B cell (primary cell): ENCODE results near the gene BLTP1. TPM values are rescaled to one million over a fixed set of nuclear protein-coding genes. Genes with fewer than 3 reads are reported as not detected.

Experiments used
- ATAC-seq: fragments of 200-7000 bp; cut with Tn5 transposase; one replicate; pipeline ENCODE4 v1.10.0; 2021; ENCODE audit warnings: low read depth, mild to moderate bottlenecking, moderate number of reproducible peaks, moderate library complexity
- CTCF ChIA-PET: fragments of 350-600 bp; sonication (Branson Sonifier 250); formaldehyde crosslinking; loops from one replicate; lab custom pipeline; 2021; ENCODE audit warnings: antibody characterized with exemption, inconsistent platforms; lab: Charles Lee
- POLR2A ChIA-PET: fragments of 350-600 bp; sonication (Branson Sonifier 250); formaldehyde crosslinking; loops from one replicate; lab custom pipeline; 2021; ENCODE audit warnings: antibody characterized with exemption; lab: Charles Lee
- DNase-seq: peaks from one replicate; pipeline ENCODE4 v3.0.0; 2013
- H2AFZ ChIP-seq: 2 replicates; pipeline ENCODE4 v1.6.1; 2012; ENCODE audit warnings: mild to moderate bottlenecking, low read depth, low read length; ENCODE audit not compliant: insufficient read depth, poor library complexity, severe bottlenecking
- H3K27ac ChIP-seq, 2 donors: 1 replicate in 1 of 2; 2 replicates in 1 of 2; pipeline ENCODE4 v1.5.1; 2012 to 2013; ENCODE audit warnings: low read length in 2 of 2, mild to moderate bottlenecking in 2 of 2, moderate library complexity in 1 of 2
- H3K27me3 ChIP-seq, 4 experiments: fragments of 200-600 bp in 1 of 4; sonication (generic) in 1 of 4; replicated peaks in 1 of 4; 1 replicate in 2 of 4; 2 replicates in 2 of 4; pipeline versions ENCODE4 v1.6.1 to v1.7.0; 2013 to 2016; ENCODE audit warnings: low read length in 3 of 4, mild to moderate bottlenecking in 2 of 4, mixed read lengths in 1 of 4, moderate library complexity in 1 of 4; ENCODE audit not compliant: insufficient read depth in 4 of 4, control insufficient read depth in 3 of 4; ENCODE audit errors: control extremely low read depth in 1 of 4
- H3K36me3 ChIP-seq, 2 experiments: replicated peaks in 1 of 2; 1 replicate in 1 of 2; 2 replicates in 1 of 2; pipeline versions ENCODE4 v1.6.1 to v1.7.1; 2013; ENCODE audit warnings: low read length in 1 of 2; ENCODE audit not compliant: insufficient read depth in 2 of 2, control insufficient read depth in 1 of 2; ENCODE audit errors: control extremely low read depth in 1 of 2, extremely low read depth in 1 of 2
- H3K4me1 ChIP-seq, 2 donors: fragments of 200-600 bp in 1 of 2; sonication (generic) in 1 of 2; 1 replicate in 1 of 2; 2 replicates in 1 of 2; pipeline versions ENCODE4 v1.5.1 to v1.6.1; 2013 to 2017; ENCODE audit warnings: low read length in 2 of 2; ENCODE audit not compliant: control insufficient read depth in 2 of 2, insufficient read depth in 2 of 2
- H3K4me2 ChIP-seq: replicated peaks from 2 replicates; pipeline ENCODE3; 2012; ENCODE audit warnings: mild to moderate bottlenecking, low read depth, low read length; ENCODE audit not compliant: poor library complexity, severe bottlenecking
- H3K4me3 ChIP-seq, 5 experiments: fragments of 200-600 bp in 1 of 5; sonication (generic) in 1 of 5; 1 replicate in 3 of 5; 2 replicates in 2 of 5; pipeline versions ENCODE4 v1.5.1 to v1.7.0; 2011 to 2016; ENCODE audit warnings: low read length in 4 of 5, mild to moderate bottlenecking in 4 of 5, low read depth in 2 of 5, control low read depth in 1 of 5, moderate library complexity in 1 of 5; ENCODE audit not compliant: insufficient read depth in 1 of 5; ENCODE audit errors: control extremely low read depth in 1 of 5, extremely low read depth in 1 of 5
- H3K79me2 ChIP-seq: fragments of 200-600 bp; sonication (generic); one replicate; pipeline ENCODE4 v1.6.0; 2016; ENCODE audit warnings: low read length; ENCODE audit not compliant: control insufficient read depth, insufficient read depth
- H3K9ac ChIP-seq: fragments of 200-600 bp; sonication (generic); 2 replicates; pipeline ENCODE4 v1.6.1; 2017; ENCODE audit warnings: mild to moderate bottlenecking, low read length, moderate library complexity
- H3K9me3 ChIP-seq, 3 donors: one replicate each; pipeline versions ENCODE4 v1.6.1 to v1.7.1; 2013; ENCODE audit warnings: low read length in 2 of 3; ENCODE audit not compliant: control insufficient read depth in 2 of 3, insufficient read depth in 1 of 3; ENCODE audit errors: control extremely low read depth in 1 of 3
- H4K20me1 ChIP-seq: 2 replicates; pipeline ENCODE4 v1.6.0; 2012; ENCODE audit warnings: mild to moderate bottlenecking, low read length; ENCODE audit not compliant: insufficient read depth, control insufficient read depth, poor library complexity, severe bottlenecking
- H3K27ac Mint-ChIP-seq: one replicate; pipeline ENCODE4 v1.8.0; 2021; ENCODE audit warnings: mixed read lengths
- H3K27me3 Mint-ChIP-seq: one replicate; pipeline ENCODE4 v1.8.0; 2021; ENCODE audit warnings: mixed read lengths
- H3K4me1 Mint-ChIP-seq: one replicate; pipeline ENCODE4 v1.8.0; 2021; ENCODE audit warnings: mixed read lengths
- H3K4me3 Mint-ChIP-seq: one replicate; pipeline ENCODE4 v1.8.0; 2021; ENCODE audit warnings: mixed read lengths
- H3K9me3 Mint-ChIP-seq: one replicate; pipeline ENCODE4 v1.8.0; 2022; ENCODE audit warnings: mixed read lengths; ENCODE audit not compliant: insufficient read depth
- EZH2 ChIP-seq: IDR thresholded peaks from 2 replicates; pipeline ENCODE4 v1.6.1; 2012; ENCODE audit warnings: borderline replicate concordance, low read depth, mild to moderate bottlenecking, moderate library complexity, low read length; ENCODE audit not compliant: insufficient read depth, poor library complexity, severe bottlenecking
- WGBS: methylation state at CpG from one replicate; pipeline ENCODE4 v1.1.5; 2013; ENCODE audit warnings: missing lambda C conversion rate; ENCODE audit not compliant: insufficient coverage; 5-methylcytosine and 5-hydroxymethylcytosine counted together
- intact Hi-C: fragments of 100-400 bp; cut with micrococcal nuclease; formaldehyde crosslinking; loops from one replicate; pipeline ENCODE4 v1.10.0; 2022
- polyA minus RNA-seq: library from RNA; depleted of rRNA, polyadenylated mRNA; stranded (reverse); fragments of >200 nt; gene quantifications from 2 replicates; pipeline ENCODE4 v1.2.3, GENCODE V29; 2012
- polyA plus RNA-seq: library from polyadenylated mRNA; depleted of rRNA; stranded (reverse); fragments of >200 nt; gene quantifications from 2 replicates; pipeline ENCODE4 v1.2.3, GENCODE V29; 2012
- total RNA-seq, 2 donors: library from RNA; stranded (reverse); fragments of 120-200 nt in 1 of 2; gene quantifications; 1 replicate in 1 of 2; 2 replicates in 1 of 2; pipeline versions ENCODE4 v1.2.3 to v1.2.4, GENCODE V29; 2013 to 2022
- TF ChIP-seq, protein P1 (sequence below): fragments of 200-600 bp; IDR thresholded peaks from one replicate; pipeline ENCODE4 v1.8.0; 2022; ENCODE audit warnings: antibody characterized with exemption, mild to moderate bottlenecking

BLTP1 gene, protein sequence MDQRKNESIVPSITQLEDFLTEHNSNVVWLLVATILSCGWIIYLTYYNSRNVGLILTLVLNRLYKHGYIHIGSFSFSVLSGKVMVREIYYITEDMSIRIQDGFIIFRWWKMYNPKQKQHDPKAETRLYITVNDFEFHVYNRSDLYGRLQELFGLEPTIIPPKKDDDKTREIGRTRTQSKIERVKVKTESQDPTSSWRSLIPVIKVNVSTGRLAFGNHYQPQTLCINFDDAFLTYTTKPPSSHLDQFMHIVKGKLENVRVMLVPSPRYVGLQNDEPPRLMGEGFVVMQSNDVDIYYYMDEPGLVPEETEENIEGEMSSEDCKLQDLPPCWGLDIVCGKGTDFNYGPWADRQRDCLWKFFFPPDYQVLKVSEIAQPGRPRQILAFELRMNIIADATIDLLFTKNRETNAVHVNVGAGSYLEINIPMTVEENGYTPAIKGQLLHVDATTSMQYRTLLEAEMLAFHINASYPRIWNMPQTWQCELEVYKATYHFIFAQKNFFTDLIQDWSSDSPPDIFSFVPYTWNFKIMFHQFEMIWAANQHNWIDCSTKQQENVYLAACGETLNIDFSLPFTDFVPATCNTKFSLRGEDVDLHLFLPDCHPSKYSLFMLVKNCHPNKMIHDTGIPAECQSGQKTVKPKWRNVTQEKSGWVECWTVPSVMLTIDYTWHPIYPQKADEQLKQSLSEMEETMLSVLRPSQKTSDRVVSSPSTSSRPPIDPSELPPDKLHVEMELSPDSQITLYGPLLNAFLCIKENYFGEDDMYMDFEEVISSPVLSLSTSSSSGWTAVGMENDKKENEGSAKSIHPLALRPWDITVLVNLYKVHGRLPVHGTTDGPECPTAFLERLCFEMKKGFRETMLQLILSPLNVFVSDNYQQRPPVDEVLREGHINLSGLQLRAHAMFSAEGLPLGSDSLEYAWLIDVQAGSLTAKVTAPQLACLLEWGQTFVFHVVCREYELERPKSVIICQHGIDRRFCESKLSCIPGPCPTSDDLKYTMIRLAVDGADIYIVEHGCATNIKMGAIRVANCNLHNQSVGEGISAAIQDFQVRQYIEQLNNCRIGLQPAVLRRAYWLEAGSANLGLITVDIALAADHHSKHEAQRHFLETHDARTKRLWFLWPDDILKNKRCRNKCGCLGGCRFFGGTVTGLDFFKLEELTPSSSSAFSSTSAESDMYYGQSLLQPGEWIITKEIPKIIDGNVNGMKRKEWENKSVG (N-terminal part only)
- 86.3 and 96.8 TPM in 2 replicates for total RNA-seq
- 107 TPM for total RNA-seq (2013)
- polyA plus RNA-seq = 24.5 and 30.0 TPM in 2 replicates
- polyA minus RNA-seq = 51.0 and 72.7 TPM in 2 replicates

DNA sequence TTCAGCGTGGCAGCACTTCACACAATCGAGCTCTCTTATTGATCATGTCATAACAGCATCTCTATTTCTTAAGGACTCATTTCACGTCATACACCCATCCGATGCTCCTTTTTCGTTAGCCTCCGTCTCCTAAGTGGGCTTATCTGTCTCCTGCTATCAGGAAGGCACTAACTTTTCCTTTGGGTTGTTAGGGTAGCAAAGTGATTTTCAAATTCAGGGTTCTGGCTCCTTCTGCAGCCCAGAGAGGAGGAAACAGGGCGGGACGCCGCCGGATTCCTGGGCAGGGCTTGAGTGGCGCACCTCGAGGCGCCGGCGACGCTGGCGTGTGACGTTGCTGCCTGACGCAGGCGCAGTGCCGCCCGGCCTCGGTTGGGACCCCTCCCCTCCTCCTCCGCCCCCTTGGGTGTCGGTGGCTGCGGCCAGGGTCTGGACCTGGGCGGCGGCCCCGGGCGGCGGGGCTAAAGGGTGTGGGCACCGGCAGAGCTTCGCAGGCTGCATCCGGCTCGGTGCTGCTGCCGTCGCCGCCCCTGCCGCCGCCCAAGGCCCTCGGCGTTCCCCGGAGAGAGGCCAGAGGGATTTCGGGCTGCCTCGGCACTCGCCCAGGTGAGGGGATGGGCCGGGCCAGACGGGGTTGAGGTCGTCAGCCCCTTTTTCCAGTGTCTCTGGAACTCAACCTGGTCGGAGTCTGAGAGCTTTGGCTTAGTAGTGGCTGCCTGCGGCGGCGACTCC is at the start of gene BLTP1:
TSS of gene BLTP1 (plus strand) at position 350 of the 729 bp plus-strand sequence. CDS start 18,317 bp downstream, outside the sequence.
- peak within 1 kb of the TSS; percentile 73 to 87 for H3K27ac ChIP-seq
- ChIA-PET POLR2A (no interaction called here), CTCF (no interaction called here)
- H3K4me1 Mint-ChIP-seq = peaks cover 52% of the 10 kb centered on the region
- peaks cover 20 to 25% of the 10 kb centered on the region in 2 donors for H3K4me1 ChIP-seq
- no peaks in the 10 kb centered on the region for H3K9me3 Mint-ChIP-seq
- peak; percentile 96 for ATAC-seq
- DNase-seq = peak; percentile 91
- H3K27ac Mint-ChIP-seq = peak within 1 kb of the TSS; percentile 91
- intact Hi-C loops = loop anchor here (1.0 to 10.0 kb wide), 6 partner anchors 177 to 1245 kb away; partner anchors contain the start of genes BBS12, BBS7, EXOSC9 and NUDT6
- H3K79me2 ChIP-seq = peaks cover 43% of the 10 kb centered on the region
- H3K9ac ChIP-seq = peak within 1 kb of the TSS; percentile 91
- no peaks in the 10 kb centered on the region for H3K27me3 ChIP-seq
- peak within 1 kb of the TSS; percentile 92 for H3K4me3 Mint-ChIP-seq
- H3K27me3 Mint-ChIP-seq = peaks cover 3% of the 10 kb centered on the region
- under 1% methylated on average over 37 of the region's 53 CpGs for whole genome bisulfite sequencing
- H3K9me3 ChIP-seq = no peaks in the 10 kb centered on the region
- peak within 1 kb of the TSS; percentile 73 to 89 (median 86) for H3K4me3 ChIP-seq
- H4K20me1 ChIP-seq = no peaks in the 10 kb centered on the region
- H2AFZ ChIP-seq = peak within 1 kb of the TSS; percentile 98
- peak within 1 kb of the TSS; percentile 87 for H3K4me2 ChIP-seq
- peaks cover 0 to 12% of the 10 kb centered on the region in 2 experiments for H3K36me3 ChIP-seq
- TF ChIP-seq EZH2 = no peak
- TF ChIP-seq, protein P1, sequence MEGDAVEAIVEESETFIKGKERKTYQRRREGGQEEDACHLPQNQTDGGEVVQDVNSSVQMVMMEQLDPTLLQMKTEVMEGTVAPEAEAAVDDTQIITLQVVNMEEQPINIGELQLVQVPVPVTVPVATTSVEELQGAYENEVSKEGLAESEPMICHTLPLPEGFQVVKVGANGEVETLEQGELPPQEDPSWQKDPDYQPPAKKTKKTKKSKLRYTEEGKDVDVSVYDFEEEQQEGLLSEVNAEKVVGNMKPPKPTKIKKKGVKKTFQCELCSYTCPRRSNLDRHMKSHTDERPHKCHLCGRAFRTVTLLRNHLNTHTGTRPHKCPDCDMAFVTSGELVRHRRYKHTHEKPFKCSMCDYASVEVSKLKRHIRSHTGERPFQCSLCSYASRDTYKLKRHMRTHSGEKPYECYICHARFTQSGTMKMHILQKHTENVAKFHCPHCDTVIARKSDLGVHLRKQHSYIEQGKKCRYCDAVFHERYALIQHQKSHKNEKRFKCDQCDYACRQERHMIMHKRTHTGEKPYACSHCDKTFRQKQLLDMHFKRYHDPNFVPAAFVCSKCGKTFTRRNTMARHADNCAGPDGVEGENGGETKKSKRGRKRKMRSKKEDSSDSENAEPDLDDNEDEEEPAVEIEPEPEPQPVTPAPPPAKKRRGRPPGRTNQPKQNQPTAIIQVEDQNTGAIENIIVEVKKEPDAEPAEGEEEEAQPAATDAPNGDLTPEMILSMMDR = no peak
